ENCODE data around the gene ITGA11. TPM values are rescaled to one million over a fixed set of nuclear protein-coding genes. Genes with fewer than 3 reads are reported as not detected.

Gene ITGA11
- total RNA-seq, 1 donor from 2014 or later = 3.1 TPM

GRCh38 chr15:68252925-68253534 is 178.9 kb downstream of the ITGA11 start:
- Mint-ChIP-seq H3K36me3 (ENCODE audit: low read depth) (no peaks in the 10 kb centered on the region), H3K27ac (no peak overlapping the region), H3K4me1 (peaks cover 8% of the 10 kb centered on the region), H3K27me3 (peaks cover 31% of the 10 kb centered on the region), H3K9me3 (no peaks in the 10 kb centered on the region), H3K4me3 (no peak overlapping the region)
- DNase-seq = peak; percentile 84
- intact Hi-C loops (cut with micrococcal nuclease) = loop anchor here (1.0 to 10.0 kb wide), 3 partner anchors 53 to 422 kb away; no protein-coding TSS in a partner anchor

- Mint-ChIP-seq H3K9me3 (peaks cover 7% of the 10 kb centered on the region), H3K4me1 (peaks cover 4% of the 10 kb centered on the region), H3K27me3 (peaks cover 36% of the 10 kb centered on the region), H3K27ac (no peak overlapping the region), H3K4me3 (no peak overlapping the region), H3K36me3 (ENCODE audit: low read depth) (peaks cover 1% of the 10 kb centered on the region)
- intact Hi-C loops (cut with micrococcal nuclease) = no loop called here
- no peak for DNase-seq
These were observed 182.8 kb downstream of the ITGA11 start for GRCh38 chr15:68249058-68249713.

Other genes with a start within 250 kb of the ITGA11 start
- 14.6 and 16.5 TPM in 2 replicates for gene CALML4, start 226.8 kb downstream of the ITGA11 start, total RNA-seq
- 99.0 and 102 TPM in 2 replicates for gene CLN6, start 202.4 kb downstream of the ITGA11 start, total RNA-seq
- 46.2 and 51.6 TPM in 2 replicates for gene FEM1B, start 154.4 kb downstream of the ITGA11 start, total RNA-seq
- gene CORO2B, start 146.8 kb upstream of the ITGA11 start, total RNA-seq = 0.09 and 0.16 TPM in 2 replicates

Measured in activated CD4-positive, alpha-beta T cell treated with anti-CD3 and anti-CD28 coated beads, Interleukin-2, amount 10 ng/mL, durations not matched to agents 24 days and 14 days (primary cell).